IPS DF 19.7 (cell line): ENCODE measurements around the gene ITPR3.

Experiments used
- DNase-seq: peaks from one replicate; pipeline ENCODE4 v3.0.0-alpha.2; 2013; ENCODE audit warnings: low read depth, low spot score

ITPR3 gene

DNA sequence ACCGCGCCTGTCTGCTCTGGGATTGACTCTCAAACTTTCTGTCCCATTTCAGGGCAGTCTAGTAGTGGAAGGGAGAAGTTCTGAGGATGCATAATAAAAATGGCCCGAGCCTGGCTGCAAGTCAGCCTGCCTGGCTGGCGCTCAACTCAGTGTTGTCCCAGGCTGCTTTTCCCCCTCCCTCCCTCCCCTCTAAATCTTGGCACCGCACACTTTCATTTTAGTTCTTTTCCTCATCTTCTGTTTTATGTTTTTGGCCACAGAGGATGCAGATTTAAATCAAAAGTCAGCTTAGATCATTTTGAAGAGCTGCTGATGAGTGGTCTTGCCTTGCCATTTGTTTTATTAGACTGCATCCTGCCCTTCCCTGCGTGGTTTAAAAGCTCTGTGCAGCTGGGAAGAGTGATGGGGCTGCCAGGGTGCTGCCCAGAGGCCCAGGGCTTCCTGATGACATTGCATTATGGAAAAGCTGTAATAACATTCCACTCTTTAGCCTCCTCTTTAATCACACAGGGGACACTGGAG is 96.9 kb downstream of the ITPR3 start:
- DNase-seq = no peak

DNA sequence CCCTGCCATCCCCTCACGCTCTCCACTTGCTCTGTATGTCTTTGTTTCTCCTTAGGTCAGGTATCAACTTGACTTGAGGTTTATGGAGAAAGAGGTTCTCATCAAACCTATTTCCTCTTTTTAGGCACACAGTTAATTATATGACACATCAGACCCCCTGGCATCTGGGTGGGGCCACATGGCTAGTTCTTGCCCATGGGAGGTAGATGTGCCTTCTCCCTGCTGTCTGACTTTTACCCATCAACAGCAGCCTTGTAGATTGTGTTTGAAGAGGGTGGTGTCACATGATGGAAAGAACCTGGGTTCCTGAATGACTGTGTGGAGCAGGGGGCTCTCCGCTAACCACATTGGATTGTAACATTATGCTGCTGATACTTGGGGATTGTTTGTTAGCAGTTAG is 97.6 kb downstream of the ITPR3 start:
- no peak for DNase-seq

DNA sequence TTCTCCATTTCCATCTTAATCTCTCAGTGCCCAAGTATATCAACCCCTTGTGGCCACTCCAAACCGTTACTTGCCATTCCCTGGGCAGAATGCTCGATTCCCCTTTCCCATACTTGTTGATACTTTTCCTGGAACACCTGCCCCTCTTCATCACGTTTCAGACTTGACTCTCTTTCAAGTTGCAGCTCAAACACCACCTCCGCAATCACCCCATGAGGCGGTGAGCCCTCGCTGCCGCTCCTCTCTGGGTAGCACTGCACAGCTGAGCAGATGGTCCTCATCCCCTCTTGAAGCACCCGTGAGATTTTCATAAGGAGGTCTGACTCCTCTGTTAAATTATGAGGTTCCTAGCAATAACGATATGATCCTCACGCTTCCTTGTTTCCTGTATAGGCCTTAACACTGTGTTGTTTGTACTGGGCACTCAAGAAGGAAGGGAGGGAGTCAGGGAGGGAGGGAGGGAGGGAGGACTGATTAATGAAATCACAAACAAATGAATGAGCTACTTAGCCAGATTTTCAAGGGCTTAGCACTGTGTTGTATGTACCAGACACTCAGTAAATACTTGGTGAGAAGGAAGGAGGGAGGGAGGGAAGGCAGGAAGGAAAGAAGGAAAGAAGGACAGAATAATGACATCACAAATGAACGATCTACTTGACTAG is 98.3 kb downstream of the ITPR3 start:
- DNase-seq = no peak

DNA sequence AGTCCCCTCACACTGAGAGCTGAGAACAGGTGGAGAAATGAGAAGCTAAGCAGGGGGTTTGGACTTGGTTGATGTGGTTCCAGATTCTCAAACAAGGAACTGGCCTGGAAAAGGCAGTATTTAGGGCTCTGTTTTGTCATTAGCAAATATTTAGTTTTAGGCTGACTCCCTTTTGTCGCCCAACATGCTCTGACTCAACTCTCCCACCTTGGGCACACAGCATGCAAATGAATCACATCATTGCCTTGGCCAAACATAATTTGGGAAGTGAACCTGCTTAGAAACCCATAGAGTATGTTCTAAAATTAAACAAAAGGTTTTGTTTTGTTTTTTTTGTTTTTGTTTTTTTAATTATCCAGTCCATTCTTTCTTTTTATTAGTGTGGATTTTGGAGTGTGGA is 99.9 kb downstream of the ITPR3 start:
- DNase-seq = no peak

DNA sequence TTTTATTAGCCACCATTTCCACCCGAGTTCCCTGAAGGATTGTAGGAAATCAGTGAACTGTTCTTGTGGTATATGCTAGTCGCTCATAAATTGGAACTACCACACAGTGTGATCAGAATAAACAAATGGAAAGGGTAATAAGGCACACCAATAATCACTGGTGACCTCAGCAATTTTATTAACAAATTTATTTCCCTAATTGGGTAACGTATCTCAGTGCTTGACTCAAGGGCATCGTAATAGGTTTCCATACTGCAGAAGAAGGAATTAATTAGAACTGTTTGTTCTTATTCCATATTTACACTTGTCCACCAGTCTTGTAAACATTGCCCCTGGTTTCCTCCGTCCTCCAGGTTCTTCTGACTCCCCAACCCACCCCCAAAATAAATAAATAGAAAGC is 100.4 kb downstream of the ITPR3 start:
- DNase-seq = no peak

DNA sequence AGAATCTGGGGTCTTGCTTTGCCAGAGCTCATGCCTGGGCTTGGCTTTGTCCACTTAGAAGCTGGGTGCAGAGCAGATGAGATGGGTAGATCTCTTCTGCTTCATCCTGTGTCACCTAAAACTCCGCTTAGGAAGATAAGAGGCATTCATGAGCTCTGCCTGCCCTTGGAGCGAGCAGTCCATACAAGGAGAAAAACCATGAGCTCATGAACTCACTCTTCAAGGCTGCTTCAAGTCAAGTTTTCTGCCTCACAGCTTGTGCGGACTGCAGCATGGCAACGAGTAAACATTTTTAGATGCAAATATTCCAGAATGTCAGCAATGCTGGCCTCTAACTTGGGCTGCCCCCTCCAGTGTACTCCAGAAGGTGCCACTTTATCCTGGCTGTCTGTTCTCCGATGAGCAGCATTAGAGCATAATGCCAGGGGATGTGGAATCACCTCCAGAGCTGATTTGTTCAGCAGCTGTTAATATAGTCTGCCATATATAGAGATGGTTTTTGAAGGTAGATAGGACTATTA is 101.0 kb downstream of the ITPR3 start:
- no peak for DNase-seq

DNA sequence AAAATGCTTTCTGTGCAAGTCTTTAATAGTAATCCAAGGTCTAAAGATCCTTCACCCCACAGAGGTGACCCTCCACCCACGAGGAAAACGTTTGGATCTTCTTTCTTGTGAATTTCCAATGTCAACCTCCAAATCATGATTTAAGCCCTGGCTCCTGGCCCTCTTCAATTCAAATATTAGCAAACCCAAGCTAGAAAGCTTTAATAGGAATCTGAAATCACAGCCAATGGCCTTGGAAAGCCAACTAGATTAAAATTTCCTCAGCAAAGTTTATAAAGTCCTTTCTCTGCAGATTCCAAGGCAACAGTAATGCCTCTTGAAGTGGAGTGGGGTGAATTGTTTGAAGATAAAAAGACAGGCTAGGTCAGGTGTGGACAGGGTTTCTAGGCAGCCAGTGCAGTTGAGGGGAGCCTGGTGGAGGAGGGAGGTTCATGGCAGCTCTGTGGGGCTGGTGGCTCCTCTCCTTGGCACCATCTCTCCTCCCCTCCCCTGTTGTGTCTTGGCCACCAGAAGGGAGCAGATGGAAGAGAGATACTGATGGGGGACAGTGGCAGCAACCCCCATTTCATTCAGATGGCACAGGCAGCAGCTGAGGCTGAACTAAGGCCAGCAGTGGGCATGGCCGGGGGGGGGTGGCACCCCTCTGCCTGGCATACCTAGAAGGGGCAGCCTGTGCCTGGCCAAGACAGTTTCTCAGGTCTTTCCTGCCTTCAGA is 102.4 kb downstream of the ITPR3 start:
- no peak for DNase-seq

DNA sequence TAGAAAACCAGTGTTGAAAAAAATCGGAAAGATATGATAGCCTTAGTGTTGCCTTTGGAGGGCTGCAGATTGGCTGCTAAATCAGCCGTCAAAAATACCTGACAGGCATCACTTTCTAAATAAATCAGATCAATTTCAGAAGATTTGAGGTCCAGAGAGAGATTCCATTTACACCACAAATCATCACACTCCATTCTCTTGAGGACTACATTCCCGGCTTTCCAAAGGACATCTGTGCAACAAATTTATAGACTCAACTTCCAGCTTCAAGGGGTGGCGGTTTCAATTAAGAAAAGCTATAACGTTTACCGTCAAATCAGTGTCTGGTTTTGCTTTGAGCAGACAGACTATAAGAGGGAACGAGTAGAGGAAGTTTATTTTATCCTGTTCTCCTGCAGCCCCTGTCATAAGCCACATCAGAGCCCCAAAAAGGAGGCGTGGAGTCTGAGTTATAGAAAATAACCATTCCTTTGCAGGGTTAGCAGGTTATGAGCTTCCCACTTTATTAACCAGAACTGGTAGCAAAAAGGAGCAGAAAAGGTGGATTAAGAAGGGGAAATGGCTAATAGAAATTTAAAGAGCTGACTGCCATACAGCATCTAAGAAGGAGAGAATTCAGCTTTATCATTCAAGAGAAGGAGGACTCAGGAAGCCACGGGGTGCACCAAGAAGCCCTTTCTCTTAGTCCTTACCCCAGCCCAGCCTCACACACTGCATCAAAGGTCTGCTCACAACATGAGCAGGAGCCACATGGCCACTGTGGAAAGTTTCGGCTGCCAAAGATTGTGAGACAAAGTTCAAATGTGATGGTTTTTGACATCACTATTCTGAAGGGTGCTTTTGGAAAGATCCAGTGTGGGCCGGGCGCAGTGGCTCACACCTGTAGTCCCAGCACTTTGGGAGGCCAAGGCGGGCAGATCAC is 103.2 kb downstream of the ITPR3 start:
- no peak for DNase-seq

DNA sequence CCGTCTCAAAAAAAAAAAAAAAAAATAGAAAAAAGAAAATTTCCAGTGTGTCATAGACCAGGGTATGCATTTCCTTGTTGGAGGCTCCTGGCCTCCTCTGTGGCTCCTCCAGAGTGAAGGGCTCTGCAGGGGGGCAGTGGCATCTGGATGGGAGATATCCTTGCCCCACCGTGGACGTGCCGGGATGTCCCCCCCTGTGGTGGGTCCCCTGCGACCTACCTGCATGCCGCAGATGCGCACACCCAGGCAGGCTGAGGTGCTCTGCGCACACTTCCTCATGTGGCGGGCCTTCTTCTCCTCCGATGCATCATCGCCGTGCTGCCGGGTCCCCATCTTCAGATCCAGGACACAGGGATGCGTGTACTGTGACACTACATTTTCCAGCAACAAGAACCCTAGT is 104.1 kb downstream of the ITPR3 start:
- no peak for DNase-seq

DNA sequence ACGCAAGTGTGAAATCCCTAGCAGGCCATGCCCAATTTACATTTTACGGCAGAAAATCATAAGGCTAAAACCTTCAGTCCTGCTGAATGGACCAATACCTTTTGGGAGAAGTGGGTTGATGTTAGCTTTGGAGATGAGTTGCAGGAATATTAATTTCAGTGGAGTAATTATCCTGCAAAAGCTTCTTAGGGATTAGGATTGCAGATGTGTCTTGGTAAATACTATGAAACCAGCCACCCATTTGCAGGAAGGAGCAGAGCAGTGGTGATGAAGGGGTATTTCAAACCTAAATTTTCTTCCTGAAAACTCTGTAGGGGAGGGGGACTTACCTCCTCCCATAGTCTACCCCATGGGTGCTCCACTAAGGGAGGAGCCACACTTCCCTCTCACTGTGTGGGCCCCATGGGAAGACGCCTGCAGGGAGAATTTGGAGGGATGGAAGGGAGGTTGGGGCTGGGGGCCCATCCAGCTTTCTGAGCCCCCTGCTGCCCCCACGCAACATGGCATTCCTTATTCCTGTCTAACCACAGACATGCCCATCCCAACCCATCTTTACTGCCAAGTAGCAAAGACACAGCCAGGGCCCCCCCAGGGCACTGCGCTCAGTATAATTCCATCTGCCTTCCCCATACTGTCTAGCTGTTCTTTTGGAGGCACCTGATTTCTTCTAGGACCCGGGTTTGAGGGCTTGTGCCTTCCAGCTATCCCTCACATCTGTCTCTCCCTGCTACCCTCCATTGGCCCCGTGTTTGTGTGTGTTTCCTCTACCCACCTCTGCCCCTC is 105.0 kb downstream of the ITPR3 start:
- no peak for DNase-seq

DNA sequence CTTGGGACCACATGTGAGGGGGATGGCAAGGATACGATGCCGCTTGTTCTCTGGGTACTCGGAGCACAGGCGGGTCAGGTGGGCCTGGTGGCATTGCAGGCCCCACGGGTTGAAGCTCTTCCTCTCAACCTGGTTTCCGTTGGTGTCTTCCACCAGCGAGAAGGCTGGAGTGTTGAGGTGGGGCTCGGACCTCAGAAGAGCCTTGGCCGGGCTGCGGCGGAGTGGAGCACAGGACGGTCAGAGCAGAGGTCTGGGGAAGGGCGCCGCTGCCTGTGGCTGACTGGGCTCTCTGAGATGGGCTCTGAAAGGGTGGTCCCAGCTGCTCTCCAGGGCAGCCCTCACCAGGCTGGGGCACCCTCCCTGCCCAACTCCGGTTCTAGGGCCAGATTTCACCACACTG is 105.6 kb downstream of the ITPR3 start:
- DNase-seq = no peak

DNA sequence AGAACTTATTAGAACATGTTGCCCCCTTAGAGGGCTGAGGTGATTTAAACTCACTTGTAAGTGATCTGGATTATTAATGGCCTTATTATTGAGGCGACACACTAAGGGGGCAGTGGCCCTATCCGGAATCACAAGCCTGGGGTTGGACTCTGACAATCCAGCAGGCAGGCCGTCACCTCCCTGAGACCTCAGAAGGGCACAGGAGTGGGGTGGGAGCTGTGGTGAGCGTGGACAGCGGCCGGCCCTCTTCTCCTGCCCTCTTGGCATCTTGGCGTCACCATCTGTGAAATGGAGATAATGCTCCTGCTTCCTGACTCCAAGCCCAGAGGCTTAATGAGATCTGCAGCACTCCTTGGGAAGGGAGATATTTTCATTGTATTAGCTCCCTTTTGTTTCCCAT is 106.0 kb downstream of the ITPR3 start:
- DNase-seq = no peak

DNA sequence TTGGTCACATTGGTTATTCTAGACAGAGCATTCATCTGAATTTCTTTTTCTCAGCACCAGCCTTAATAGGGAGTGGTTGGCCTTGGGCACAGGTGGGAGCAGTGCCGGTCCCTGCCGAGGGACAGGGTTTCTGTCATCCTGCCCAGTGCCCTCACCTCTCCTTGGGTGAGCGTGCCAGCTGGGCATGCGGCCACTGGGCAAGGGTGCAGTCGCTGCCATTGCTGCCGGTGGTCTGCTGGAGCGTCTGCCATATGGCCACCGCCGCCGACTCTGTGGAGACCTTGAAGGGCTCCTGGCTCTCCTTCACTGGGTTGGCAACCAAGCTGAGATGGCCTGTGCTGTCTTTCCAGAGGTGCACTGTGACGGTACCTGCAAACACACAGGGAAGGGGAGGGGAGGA is 106.8 kb downstream of the ITPR3 start:
- DNase-seq = no peak

DNA sequence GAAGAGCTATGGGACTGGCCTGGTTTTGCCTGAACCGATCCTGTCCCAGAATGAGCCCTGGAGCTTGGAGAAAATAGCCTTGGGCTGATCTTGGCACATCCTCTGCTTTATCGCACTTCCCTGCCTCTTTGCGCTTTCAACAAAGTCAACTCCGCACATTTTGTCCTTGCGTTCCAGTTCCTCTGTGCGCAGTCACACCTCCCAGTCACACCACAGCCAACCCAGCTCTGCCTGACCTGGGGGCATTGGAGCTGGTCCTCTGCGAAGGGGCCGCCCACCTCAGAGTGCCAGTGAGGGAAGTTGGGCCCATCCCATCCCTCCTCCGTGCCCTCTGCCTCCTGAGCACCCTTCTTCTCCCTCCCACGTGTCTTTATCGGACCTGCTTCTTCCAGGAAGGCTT is 107.3 kb downstream of the ITPR3 start:
- no peak for DNase-seq

DNA sequence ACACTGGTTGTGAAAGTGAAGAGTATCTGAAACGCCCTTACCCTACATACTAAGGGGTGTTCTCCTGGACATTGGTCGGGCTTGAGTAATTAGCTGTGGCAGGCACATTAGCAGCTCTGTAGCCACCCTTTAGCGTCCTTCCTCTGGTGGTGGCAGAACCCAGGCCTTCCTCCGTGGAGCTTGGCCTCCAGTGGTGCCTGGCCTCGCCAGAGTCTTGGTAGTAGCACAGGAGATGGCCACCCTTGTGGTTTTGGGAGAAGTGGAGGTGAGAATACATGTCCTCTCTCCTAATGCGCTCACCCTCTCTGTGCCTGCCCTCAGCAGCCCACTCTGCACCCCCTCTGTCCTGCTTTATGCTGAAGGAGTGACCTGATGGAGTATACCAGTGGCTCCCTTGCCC is 107.9 kb downstream of the ITPR3 start:
- no peak for DNase-seq

DNA sequence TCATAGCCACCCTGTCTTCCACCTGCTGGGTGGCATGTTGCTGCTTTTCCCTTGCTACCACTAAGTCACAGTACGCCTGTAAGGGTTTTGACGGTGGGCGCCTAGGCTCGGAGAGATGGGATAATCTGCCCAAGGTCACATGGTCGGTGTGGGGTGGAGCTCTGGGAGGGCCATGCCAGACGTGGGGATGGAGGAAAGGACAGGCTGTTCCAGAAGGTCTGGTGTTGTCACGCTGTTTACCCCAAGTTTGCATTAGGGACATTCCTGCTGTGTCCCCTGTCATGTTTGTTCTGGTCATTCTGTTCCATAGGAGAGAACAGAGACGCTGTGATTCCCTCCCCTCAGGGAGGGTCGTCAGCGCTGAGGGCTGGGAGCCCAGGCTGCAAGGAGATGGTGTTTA is 109.5 kb downstream of the ITPR3 start:
- DNase-seq = no peak

DNA sequence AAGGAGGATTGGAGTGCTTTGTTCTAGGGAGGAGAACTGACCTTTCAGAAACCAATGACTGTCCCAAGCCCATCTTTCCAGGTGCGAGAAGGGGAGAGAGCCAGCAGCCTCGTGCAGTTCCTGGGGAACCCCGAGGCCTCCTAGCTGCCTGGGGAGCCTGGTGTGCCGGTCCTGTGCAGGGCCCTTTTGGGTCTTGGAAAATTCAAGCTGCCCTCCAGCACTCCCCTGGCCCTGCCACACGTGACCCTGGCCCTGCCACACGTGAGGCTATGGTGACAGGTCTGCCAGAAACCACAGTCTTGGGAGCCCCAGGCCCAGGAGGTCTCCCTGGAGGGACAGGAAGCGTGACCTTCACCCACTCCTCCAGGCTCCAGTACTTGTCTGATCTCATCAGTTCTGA is 109.9 kb downstream of the ITPR3 start:
- no peak for DNase-seq

DNA sequence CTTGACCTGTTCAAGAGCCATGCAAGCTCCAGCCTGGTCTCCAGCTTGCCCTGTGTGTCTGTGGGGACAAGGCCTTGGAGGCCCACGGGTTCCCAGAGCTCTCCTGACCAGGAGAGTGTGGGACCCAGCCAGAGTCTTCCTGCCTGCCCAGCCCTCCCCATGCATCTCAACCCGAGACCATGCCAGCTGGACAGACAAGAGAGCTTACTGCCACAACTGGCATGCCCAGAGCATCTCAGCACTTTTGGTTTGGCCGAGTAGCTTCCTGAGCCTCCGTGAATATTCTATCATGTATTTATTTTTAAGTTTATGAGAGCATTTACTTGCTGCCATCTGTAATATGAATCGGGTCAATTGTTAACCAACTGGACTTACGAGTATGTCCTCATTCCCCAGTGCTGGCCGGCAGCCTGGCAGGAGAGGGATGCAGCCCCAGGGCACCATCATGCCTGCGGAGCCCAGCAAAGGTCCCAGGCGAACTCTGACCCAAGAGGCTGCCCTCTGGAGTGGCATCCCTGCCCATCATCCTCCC is 110.7 kb downstream of the ITPR3 start:
- DNase-seq = no peak

DNA sequence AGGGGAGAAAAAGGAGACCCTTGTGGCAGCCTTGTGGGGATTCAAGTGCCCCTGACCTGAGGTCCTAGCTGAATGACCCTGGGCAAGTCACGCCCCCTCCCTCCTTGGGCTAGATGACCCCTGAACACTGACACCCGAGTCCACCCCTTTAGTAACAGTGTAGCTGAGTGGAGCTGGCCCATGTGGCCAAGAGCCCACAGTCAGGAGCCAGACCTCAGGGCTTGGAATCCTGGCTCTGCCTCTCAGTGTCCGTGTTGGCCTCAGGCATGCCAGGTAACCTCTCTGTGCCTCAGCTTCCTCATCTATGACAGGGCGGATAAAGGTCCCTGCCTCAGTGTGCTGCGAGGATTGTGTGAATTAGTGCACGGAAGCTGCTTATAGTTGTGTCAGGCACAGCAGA is 111.3 kb downstream of the ITPR3 start:
- no peak for DNase-seq

DNA sequence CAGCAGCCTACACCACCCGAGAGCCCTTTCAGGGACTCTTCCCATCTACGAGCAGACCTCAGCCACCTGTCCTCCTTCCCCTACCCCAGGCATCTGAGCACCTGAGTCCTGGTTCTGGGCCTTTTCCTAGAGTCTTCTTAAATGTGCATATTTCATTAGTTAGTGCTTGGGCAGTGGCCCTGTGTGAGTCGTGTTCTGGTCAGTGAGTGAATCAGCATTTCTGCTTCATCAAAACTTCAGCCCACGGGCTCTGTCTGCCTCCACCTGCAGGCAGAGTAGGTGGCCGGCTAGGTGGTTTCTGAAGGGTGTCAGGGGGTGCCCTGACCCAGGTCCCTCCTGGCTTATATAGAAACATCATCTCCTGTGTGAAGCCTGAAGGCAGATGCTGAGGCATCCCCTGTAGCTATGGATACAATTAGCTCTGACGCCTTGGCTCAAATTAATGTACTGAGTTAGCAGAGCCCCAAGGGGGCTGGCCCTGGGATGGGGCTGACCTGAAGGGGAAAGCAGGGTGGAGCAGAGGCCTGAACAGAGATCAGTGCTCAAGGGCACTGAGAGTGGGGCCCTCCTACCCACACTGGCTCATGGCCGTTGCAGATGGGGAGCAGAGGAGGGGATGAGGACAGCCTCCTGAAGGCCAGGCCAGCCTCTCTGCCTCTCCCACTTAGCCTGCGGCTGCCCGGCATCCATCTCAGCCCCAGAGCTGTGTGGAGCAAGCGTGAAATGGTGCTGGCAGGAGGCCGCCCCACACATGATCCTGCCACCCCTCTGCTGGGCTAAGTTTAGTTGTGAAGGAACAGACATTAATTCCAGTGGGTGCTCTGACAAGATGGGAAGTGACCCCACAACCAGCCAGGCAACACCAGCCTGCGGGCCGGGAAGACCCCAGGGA is 111.9 kb downstream of the ITPR3 start:
- no peak for DNase-seq
